Inferior parietal cortex (tissue), 1 donor: ENCODE data around the gene CCT6B.
"Not testable (repeated sequence)": the region's sequence is repeated elsewhere in the genome, so short reads cannot be mapped to it uniquely, and the experiment has no call there.

ENCODE experiments used
- DNase-seq: peaks from one replicate; pipeline ENCODE4 v3.0.0-alpha.2; 2016; ENCODE audit errors: extremely low spot score

CCT6B gene

GRCh38 chr17:34980353-34980680 is 19.1 kb upstream of the CCT6B start, which contains the start of gene LIG3:
TSS of gene LIG3 (plus strand) at chr17:34980512. CDS start at chr17:34983006, 2,494 bp downstream.
- DNase-seq = peak; percentile 95

DNA sequence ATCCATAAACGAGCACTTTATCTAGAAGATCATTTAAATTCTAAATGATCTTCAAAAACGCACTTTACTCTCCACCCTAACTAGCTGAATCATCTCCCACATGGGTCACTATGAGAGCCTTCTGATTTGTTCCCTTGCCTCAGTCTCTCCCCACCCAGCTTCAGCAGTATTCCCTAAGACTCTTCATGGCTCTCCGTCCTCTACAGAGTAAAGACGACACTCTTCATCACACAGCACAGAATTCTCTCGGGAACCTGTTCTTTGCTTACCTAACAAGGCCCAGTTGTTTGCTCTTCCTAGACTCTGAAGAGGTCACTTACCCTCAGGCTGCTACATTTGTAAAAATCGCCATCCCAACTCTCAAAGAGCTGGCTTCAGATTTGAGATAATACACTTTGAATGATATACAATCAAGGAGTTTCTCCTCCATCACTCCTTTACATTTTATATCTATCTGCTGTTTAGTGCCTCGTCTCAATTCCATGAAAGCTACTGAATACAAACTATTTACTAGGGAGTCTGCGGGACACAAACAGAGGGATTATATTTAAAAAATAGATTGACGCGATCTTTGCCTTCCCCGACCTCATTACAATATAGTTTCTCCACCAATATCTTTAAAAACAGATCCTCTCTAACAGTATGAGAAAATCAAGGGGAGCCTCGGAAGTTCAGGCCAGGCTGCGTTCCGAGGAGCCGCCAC is 18.5 kb upstream of the CCT6B start:
- no peak for DNase-seq

DNA sequence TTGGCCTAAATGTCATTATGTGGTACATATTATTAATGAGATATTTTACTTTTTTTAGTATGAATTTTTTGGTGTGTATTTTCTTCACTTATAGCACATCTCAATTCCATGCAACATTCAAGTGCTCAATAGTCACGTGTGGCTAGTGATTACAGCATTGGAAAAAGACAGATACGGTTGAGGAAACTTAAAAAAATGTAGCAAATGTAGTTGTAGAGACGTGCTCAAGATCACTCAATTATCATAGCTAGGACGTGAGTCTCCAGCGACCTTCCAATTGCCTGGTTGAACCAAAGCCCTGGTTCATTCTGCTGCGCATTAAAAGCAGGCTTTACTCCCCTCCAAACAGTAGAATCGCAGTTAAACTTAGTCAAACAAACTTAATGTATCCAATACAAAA is 17.9 kb upstream of the CCT6B start:
- no peak for DNase-seq

GRCh38 chr17:34974794-34975785 is 13.8 kb upstream of the CCT6B start:
- no peak for DNase-seq

DNA sequence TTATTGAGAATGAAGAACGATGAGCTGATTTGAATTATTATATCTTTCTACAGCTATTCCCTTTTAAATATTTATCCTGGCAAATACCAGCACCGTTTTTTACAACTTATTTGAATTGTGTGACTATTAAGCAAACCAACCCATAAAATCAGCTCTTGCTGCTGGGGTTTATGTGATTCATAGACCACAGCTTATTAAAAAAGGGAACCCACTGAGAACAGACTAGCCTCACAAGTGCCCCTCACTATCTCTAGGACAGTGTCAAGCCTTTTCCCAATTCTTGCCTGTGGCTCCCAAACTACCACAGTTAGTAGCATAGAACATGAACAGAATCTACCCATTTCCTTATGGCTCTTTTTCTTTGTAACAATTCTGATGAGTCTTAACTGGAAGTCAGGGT is 12.9 kb upstream of the CCT6B start:
- no peak for DNase-seq

GRCh38 chr17:34958438-34958837 is 2.8 kb downstream of the CCT6B start:
- no peak for DNase-seq

- DNase-seq = not testable (repeated sequence)
Observed at GRCh38 chr17:34950780-34951179, 10.5 kb downstream of the CCT6B start.

DNA sequence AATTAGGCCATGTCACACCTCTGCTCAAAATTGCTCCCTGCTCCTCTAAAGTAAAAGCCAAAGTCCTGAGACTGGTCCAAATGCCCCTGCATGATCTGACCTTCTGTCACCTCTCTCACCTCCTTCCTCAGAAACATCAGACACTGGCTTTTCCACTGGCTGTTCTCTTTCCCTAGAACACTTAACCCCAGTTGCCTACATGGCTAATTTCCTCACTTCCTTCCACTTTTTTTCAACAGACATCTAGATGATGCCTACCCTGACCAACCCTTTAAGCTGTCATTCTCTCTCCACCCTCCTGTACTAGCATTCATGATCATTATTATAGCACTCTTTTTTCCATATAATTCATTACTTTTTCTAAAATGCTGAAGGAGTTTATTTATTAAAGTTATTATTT is 31.0 kb downstream of the CCT6B start:
- no peak for DNase-seq

GRCh38 chr17:34926661-34927060 is 34.6 kb downstream of the CCT6B start:
- DNase-seq = no peak

GRCh38 chr17:34920676-34921075 is 40.6 kb downstream of the CCT6B start:
- no peak for DNase-seq

- no peak for DNase-seq
Observed at GRCh38 chr17:34917381-34917780, 43.9 kb downstream of the CCT6B start.

DNA sequence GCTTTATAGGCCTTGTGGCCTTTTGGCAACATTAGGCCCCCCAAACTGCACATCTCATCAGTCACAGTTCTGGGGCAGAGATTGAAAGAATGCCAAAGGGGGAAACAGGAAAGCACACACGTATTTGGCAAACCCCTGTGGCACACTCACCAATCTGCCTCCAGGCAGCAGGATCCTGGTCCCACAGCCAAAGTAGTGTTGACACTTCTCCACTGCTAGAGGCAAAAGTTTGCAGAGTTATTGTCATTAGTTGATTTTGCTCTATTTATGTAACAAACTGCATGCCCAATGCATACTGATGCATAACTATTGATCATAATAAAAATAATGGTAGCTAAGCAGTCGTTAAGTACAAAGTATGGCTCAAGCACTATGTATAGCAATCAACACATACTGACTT is 45.1 kb downstream of the CCT6B start:
- DNase-seq = no peak

DNA sequence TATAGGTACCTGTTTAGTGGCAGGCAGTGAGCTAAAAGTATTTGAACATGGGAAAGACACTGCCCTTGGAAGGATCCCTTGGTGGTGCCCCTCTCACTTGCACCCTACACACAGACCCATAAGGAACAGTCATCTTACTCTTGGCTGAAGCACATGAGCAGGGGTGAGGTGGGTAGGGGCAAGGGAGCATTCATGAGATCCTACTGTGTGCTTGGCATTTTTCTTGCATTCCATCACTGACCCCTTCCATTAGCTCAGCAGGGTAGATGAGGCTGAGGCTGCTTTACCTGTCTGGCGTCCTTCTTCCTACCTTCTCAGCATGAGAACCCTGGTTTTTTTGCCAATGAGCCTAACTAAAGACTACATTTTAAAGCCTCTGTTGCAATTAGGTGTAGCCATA is 48.3 kb downstream of the CCT6B start:
- no peak for DNase-seq

- no peak for DNase-seq
Observed at GRCh38 chr17:34909040-34909439, 52.2 kb downstream of the CCT6B start.

DNA sequence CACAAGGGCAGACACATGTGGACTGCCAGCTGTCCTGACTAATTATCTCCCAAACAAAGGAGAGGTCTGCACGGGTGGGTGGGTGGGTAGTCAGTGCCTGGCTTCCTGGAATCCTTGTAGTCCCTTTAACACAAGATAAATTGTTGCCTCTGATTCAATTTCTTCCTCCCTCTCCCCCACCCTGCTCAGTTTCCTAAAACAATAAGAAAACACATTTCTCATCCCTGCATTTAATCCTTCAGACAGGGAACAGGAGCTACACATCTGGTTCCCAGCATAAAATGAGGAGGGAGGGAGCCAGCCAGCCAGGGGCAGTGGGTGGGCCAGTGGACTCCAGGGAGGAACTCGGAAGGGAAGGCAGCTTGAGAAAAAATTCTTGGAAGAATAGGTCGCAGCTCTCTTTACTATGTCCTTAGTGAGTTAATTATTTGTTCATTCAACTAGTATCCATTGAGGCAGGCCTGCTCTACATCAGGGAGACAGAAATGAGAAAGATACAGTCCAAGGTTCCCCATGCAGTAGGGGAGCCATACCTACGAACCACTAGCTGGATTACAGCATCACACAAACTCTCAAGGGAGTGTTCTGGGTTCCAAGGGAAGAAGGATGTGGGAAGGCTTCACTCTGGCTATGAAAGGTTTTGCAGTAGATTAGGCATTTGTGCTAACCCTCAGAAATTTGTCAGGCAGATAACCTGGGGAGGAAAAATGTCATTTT is 58.3 kb downstream of the CCT6B start:
- DNase-seq = no peak

GRCh38 chr17:34899643-34900291 is 61.5 kb downstream of the CCT6B start:
- no peak for DNase-seq

GRCh38 chr17:34895383-34895782 is 65.9 kb downstream of the CCT6B start:
- DNase-seq = no peak

DNA sequence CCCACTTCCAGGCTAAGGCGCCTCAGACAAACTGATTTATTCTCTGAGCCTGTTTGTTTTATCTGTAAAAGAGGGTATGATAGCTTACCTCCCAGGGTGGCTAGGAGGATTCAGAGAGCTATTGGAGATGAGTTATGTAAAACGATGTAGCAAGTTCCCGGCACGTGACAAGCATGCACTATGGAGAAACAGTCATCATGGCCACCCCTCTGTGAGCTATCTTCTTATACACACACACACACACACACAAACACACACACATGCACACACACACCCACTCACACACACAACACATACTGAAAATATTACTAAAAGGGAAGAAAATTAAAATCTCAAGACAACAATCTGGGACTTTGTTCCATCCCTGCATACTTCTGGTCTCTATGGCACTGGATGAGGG is 66.3 kb downstream of the CCT6B start:
- DNase-seq = no peak

GRCh38 chr17:34892461-34893249 is 68.6 kb downstream of the CCT6B start:
- DNase-seq = peak; percentile 20

DNA sequence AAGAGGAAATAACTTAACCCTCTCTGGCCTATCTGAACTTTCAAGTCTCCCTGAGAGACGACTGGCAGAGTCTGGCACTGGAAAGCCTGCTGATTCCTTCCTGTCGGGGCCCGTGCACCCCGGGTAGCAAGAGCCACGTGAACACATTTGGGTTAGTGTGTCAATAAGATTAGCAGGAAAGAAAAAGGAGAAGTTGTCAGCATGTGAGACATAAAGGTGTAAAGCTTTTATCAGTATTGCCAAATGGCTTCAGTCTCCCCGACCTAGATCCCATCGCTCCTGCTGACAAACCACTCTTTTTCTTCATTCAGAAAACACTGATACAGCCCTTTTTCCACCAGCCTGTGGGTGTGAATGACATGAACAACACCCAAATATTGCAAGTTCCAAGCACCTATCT is 74.4 kb downstream of the CCT6B start:
- DNase-seq = no peak

DNA sequence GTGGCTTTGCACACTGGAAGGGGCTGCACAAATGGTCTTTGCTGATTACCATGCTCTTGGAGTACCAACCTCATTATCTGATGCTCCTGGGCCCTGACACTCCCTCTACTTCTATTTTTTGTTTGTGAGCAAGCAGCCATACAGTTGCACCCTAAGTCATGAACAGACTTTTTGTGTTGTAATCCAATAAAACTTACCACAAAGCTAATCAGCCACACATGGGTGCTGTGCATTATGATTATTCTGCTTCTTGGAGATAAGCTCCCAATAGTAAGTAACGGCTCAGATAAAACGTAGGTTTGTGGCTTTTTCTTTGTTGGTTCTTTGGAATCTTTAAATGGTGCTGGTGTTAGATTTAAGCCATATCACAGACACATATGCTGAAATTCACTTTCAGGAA is 76.2 kb downstream of the CCT6B start:
- no peak for DNase-seq
